H1 (cell line): ENCODE results near the gene TRAPPC5. TPM values are rescaled to one million over a fixed set of nuclear protein-coding genes. Genes with fewer than 3 reads are reported as not detected.

Experiments
- EP300 ChIP-seq, 2 experiments: IDR thresholded peaks; 1 replicate in 1 of 2; 2 replicates in 1 of 2; pipeline ENCODE4 v1.6.1; 2011 to 2012; ENCODE audit warnings: low read depth in 2 of 2, low read length in 2 of 2, mild to moderate bottlenecking in 2 of 2, borderline replicate concordance in 1 of 2, inconsistent platforms in 1 of 2, moderate library complexity in 1 of 2
- KDM5A ChIP-seq: fragments of 200-600 bp; IDR thresholded peaks from 2 replicates; pipeline ENCODE4 v1.7.1; 2012; ENCODE audit warnings: mild to moderate bottlenecking, low read length, inconsistent platforms, mixed read lengths
- RNF2 ChIP-seq: fragments of 200-900, 300-1000 bp; sonication (generic); IDR thresholded peaks from 2 replicates; pipeline ENCODE4 v1.7.1; 2016; ENCODE audit warnings: borderline replicate concordance, low read depth, mild to moderate bottlenecking, antibody characterized with exemption, low read length; ENCODE audit not compliant: poor library complexity, severe bottlenecking; ENCODE audit errors: missing control alignments
- ZNF274 ChIP-seq: IDR thresholded peaks from 2 replicates; pipeline ENCODE4 v1.7.0; 2012; ENCODE audit warnings: low read length, borderline replicate concordance; ENCODE audit errors: extremely low read depth
- polyA plus RNA-seq, 7 experiments: library from polyadenylated mRNA; depleted of rRNA in 3 of 7; stranded (reverse) in 5 of 7; unstranded in 2 of 7; fragments of >200 nt in 5 of 7; fragments of 200-250 nt in 2 of 7; gene quantifications; 1 replicate in 5 of 7; 2 replicates in 1 of 7; 4 replicates in 1 of 7; pipeline versions ENCODE4 v1.2.1 to v1.2.3, GENCODE V29; 2011 to 2013; ENCODE audit warnings: missing spikeins in 2 of 7, mixed read lengths in 2 of 7
- total RNA-seq: library from RNA; stranded (reverse); fragmentation: NEBNext Ultra II Directional; extraction: Animal tissue kit (Norgen Biotek cat#: 25700); gene quantifications from 2 replicates; pipeline ENCODE4 v1.2.1, GENCODE V29; 2021
- TF ChIP-seq, protein P1 (sequence below): IDR thresholded peaks from 2 replicates; pipeline ENCODE4 v1.6.1; 2012; ENCODE audit warnings: low read length, inconsistent platforms

The TRAPPC5 gene
- total and polyA plus RNA-seq, 2 of the 8 experiments (the other 6 are each of a cell fraction or from before 2014, with no cell fraction given) = 109 to 120 TPM

DNA sequence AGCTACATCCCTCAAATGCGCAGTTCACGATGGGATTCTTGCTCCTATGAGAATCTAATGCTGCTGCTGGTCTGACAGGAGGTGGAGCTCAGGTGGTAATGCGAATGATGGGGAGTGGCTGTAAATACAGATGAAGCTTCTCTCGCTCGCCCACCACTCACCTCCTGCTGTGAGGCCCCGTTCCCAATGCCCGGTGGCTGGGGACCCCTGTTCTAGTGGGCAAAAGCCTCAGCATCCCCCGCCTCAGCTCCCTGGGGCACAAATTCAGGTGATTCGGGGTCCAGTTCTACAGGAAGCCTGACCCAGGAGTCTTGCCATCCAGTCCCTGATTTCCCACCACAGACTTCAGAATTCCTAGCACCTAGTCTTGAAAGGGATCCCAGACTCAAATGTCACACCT is 8.1 kb upstream of the TRAPPC5 start (continued):
- TF ChIP-seq, protein P1, sequence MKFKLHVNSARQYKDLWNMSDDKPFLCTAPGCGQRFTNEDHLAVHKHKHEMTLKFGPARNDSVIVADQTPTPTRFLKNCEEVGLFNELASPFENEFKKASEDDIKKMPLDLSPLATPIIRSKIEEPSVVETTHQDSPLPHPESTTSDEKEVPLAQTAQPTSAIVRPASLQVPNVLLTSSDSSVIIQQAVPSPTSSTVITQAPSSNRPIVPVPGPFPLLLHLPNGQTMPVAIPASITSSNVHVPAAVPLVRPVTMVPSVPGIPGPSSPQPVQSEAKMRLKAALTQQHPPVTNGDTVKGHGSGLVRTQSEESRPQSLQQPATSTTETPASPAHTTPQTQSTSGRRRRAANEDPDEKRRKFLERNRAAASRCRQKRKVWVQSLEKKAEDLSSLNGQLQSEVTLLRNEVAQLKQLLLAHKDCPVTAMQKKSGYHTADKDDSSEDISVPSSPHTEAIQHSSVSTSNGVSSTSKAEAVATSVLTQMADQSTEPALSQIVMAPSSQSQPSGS = no peak
- TF ChIP-seq ZNF274 (no peak), KDM5A (no peak), EP300 (IDR thresholded peaks at IDR 0.05; ENCODE audit: borderline replicate concordance in 1 of 2, low read depth in 2 of 2, low read length in 2 of 2) (no peak), RNF2 (no peak)
